Measurements from ENCODE around the gene ZC3H18. TPM values are rescaled to one million over a fixed set of nuclear protein-coding genes. Genes with fewer than 3 reads are reported as not detected.
A peak's percentile ranks its signal among the peaks of the same experiment; 100 is the strongest.

ZC3H18 gene
- total RNA-seq, 1 donor from 2014 or later: 10.5 TPM

- peak; percentile 48 for TF ChIP-seq CTCF (IDR thresholded peaks at IDR 0.05; ENCODE audit: insufficient read depth, low read length, severe bottlenecking)
- DNase-seq (ENCODE audit: low read depth): peak; percentile 38
- H3K27me3 ChIP-seq (ENCODE audit: control insufficient read depth, insufficient read depth, low read length): peaks cover 7% of the 10 kb centered on the region
- peak overlapping the region; percentile 48 for H3K4me3 ChIP-seq (ENCODE audit: low read depth, low read length)
- no peak for FAIRE-seq
- H3K36me3 ChIP-seq (ENCODE audit: control insufficient read depth, insufficient read depth, low read length): peaks cover 8% of the 10 kb centered on the region
Observed at GRCh38 chr16:88633684-88634140, 63.5 kb downstream of the ZC3H18 start.

- FAIRE-seq (no peak), DNase-seq (ENCODE audit: low read depth) (peak; percentile 41)
- Histone ChIP-seq H3K4me3 (ENCODE audit: low read depth, low read length) (peak overlapping the region; percentile 48), H3K27me3 (ENCODE audit: control insufficient read depth, insufficient read depth, low read length) (peaks cover 13% of the 10 kb centered on the region), H3K36me3 (ENCODE audit: control insufficient read depth, insufficient read depth, low read length) (peaks cover 8% of the 10 kb centered on the region)
- TF ChIP-seq CTCF (IDR thresholded peaks at IDR 0.05; ENCODE audit: insufficient read depth, low read length, severe bottlenecking): no peak
Observed at GRCh38 chr16:88634141-88634993, 64.2 kb downstream of the ZC3H18 start.

GRCh38 chr16:88634994-88635670 is 64.9 kb downstream of the ZC3H18 start:
- FAIRE-seq: no peak
- DNase-seq (ENCODE audit: low read depth): no peak
- no peak for TF ChIP-seq CTCF (IDR thresholded peaks at IDR 0.05; ENCODE audit: insufficient read depth, low read length, severe bottlenecking)
- peaks cover 19% of the 10 kb centered on the region for H3K27me3 ChIP-seq (ENCODE audit: control insufficient read depth, insufficient read depth, low read length)
- H3K4me3 ChIP-seq (ENCODE audit: low read depth, low read length): peak overlapping the region; percentile 48
- peaks cover 5% of the 10 kb centered on the region for H3K36me3 ChIP-seq (ENCODE audit: control insufficient read depth, insufficient read depth, low read length)

- H3K27me3 ChIP-seq (ENCODE audit: control insufficient read depth, insufficient read depth, low read length): peaks cover 25% of the 10 kb centered on the region
- no peak overlapping the region for H3K4me3 ChIP-seq (ENCODE audit: low read depth, low read length)
- no peak for DNase-seq (ENCODE audit: low read depth)
- no peak for TF ChIP-seq CTCF (IDR thresholded peaks at IDR 0.05; ENCODE audit: insufficient read depth, low read length, severe bottlenecking)
- no peak for FAIRE-seq
- peaks cover 4% of the 10 kb centered on the region for H3K36me3 ChIP-seq (ENCODE audit: control insufficient read depth, insufficient read depth, low read length)
Observed at GRCh38 chr16:88635671-88636319, 65.6 kb downstream of the ZC3H18 start.

- H3K4me3 ChIP-seq (ENCODE audit: low read depth, low read length): no peak overlapping the region
- DNase-seq (ENCODE audit: low read depth) (no peak), FAIRE-seq (no peak)
- H3K27me3 ChIP-seq (ENCODE audit: control insufficient read depth, insufficient read depth, low read length): peaks cover 26% of the 10 kb centered on the region
- TF ChIP-seq CTCF (IDR thresholded peaks at IDR 0.05; ENCODE audit: insufficient read depth, low read length, severe bottlenecking): no peak
- peaks cover 2% of the 10 kb centered on the region for H3K36me3 ChIP-seq (ENCODE audit: control insufficient read depth, insufficient read depth, low read length)
Observed at GRCh38 chr16:88636488-88637265, 66.5 kb downstream of the ZC3H18 start.
